SU-DHL-6 (cell line): ENCODE measurements around the gene SP2.

Experiments used
- H2AFZ ChIP-seq: fragments of 200-600 bp; sonication (generic); 2 replicates; pipeline ENCODE4 v1.6.1; 2014; ENCODE audit warnings: low read depth, mild to moderate bottlenecking, moderate library complexity, mixed read lengths, antibody characterized with exemption, low read length; ENCODE audit not compliant: severe bottlenecking
- H3F3A ChIP-seq: fragments of 200-600 bp; shearing (Covaris generic); 2 replicates; pipeline ENCODE4 v1.6.0; 2016; ENCODE audit warnings: antibody characterized with exemption, mild to moderate bottlenecking; ENCODE audit not compliant: insufficient read depth
- H3K27ac ChIP-seq: fragments of 200-600 bp; sonication (generic); 2 replicates; pipeline ENCODE4 v1.5.1; 2016; ENCODE audit warnings: low read depth, mild to moderate bottlenecking, low read length, moderate library complexity, mixed read lengths
- H3K27me3 ChIP-seq: fragments of 200-600 bp; sonication (generic), shearing (Covaris generic); 2 replicates; pipeline ENCODE4 v1.6.0; 2014; ENCODE audit warnings: mild to moderate bottlenecking, low read length
- H3K36me3 ChIP-seq: fragments of 200-600 bp; sonication (generic); 2 replicates; pipeline ENCODE4 v1.6.1; 2014; ENCODE audit warnings: mild to moderate bottlenecking, low read length, mixed read lengths
- H3K4me2 ChIP-seq: fragments of 300-600, 200-600 bp; shearing (Covaris generic), sonication (generic); 2 replicates; pipeline ENCODE4 v1.6.0; 2014; ENCODE audit warnings: low read length, low read depth, mild to moderate bottlenecking; ENCODE audit not compliant: poor library complexity, severe bottlenecking
- H3K4me3 ChIP-seq: fragments of 200-600 bp; sonication (generic); 2 replicates; pipeline ENCODE4 v1.5.1; 2014; ENCODE audit warnings: antibody characterized with exemption, low read length, mild to moderate bottlenecking, mixed read lengths; ENCODE audit not compliant: insufficient read depth, poor library complexity, severe bottlenecking
- H3K79me2 ChIP-seq: fragments of 200-600 bp; sonication (generic); 2 replicates; pipeline ENCODE4 v1.6.1; 2014; ENCODE audit warnings: mild to moderate bottlenecking, low read length, moderate library complexity; ENCODE audit not compliant: insufficient read depth
- H3K9ac ChIP-seq: fragments of 200-600 bp; sonication (generic); 2 replicates; pipeline ENCODE4 v1.7.0; 2014; ENCODE audit warnings: mild to moderate bottlenecking, low read length
- H3K9me2 ChIP-seq: fragments of 200-600 bp; sonication (generic); replicated peaks from 2 replicates; pipeline ENCODE4 v1.6.1; 2014; ENCODE audit warnings: low read length; ENCODE audit not compliant: insufficient read depth
- H3K9me3 ChIP-seq: fragments of 200-600 bp; sonication (generic); 2 replicates; pipeline ENCODE4 v1.6.1; 2014; ENCODE audit warnings: low read length, mixed read lengths; ENCODE audit not compliant: insufficient read depth
- H4K20me1 ChIP-seq: fragments of 200-600 bp; sonication (generic); 2 replicates; pipeline ENCODE4 v1.6.1; 2014; ENCODE audit warnings: low read depth, mild to moderate bottlenecking, antibody characterized with exemption, low read length, moderate library complexity, mixed read lengths
- CTCF ChIP-seq: fragments of 200-600 bp; sonication (generic); IDR thresholded peaks from one replicate; pipeline ENCODE4 v1.5.1; 2017; ENCODE audit warnings: antibody characterized with exemption, mild to moderate bottlenecking, low read length, moderate library complexity; ENCODE audit not compliant: insufficient read depth, poor library complexity, severe bottlenecking
- EZH2phosphoT487 ChIP-seq: fragments of 200-600 bp; sonication (generic), shearing (Covaris generic); conservative IDR thresholded peaks from 2 replicates; pipeline ENCODE4 v1.6.1; 2018; ENCODE audit warnings: mild to moderate bottlenecking, antibody characterized with exemption, low read length, moderate library complexity, mixed read lengths

SP2 gene

GRCh38 chr17:47968836-47969235 lies 72.8 kb downstream of the SP2 start:
- no peaks in the 10 kb centered on the region for H3K36me3 ChIP-seq
- H3K4me3 ChIP-seq: no peak overlapping the region
- 0 out of 2 replicates have a peak, but pooled peaks cover 3% of the 10 kb centered on the region for H3F3A ChIP-seq
- no peaks in the 10 kb centered on the region for H3K9me3 ChIP-seq
- H4K20me1 ChIP-seq: no peaks in the 10 kb centered on the region
- no peak overlapping the region for H2AFZ ChIP-seq
- H3K4me2 ChIP-seq: no peak overlapping the region
- no peaks in the 10 kb centered on the region for H3K27me3 ChIP-seq
- no peak overlapping the region for H3K9ac ChIP-seq
- peaks cover 19% of the 10 kb centered on the region for H3K79me2 ChIP-seq
- H3K27ac ChIP-seq: no peak overlapping the region
- H3K9me2 ChIP-seq: no peaks in the 10 kb centered on the region
- TF ChIP-seq EZH2phosphoT487: no peak

GRCh38 chr17:47969930-47970724 lies 74.1 kb downstream of the SP2 start:
- Histone ChIP-seq H3K27ac (no peak overlapping the region), H3K9me2 (no peaks in the 10 kb centered on the region), H3K36me3 (no peaks in the 10 kb centered on the region), H3K9ac (peak overlapping the region; percentile 47), H3K4me3 (peak overlapping the region; percentile 24), H2AFZ (peak overlapping the region; percentile 94), H3K9me3 (no peaks in the 10 kb centered on the region), H3K79me2 (peaks cover 19% of the 10 kb centered on the region), H3F3A (0 out of 2 replicates have a peak, but pooled peaks cover 3% of the 10 kb centered on the region), H3K4me2 (peak overlapping the region; percentile 60), H4K20me1 (no peaks in the 10 kb centered on the region), H3K27me3 (no peaks in the 10 kb centered on the region)
- TF ChIP-seq CTCF (no peak), EZH2phosphoT487 (no peak)

- Histone ChIP-seq H3K9me2 (no peaks in the 10 kb centered on the region), H3K79me2 (peaks cover 19% of the 10 kb centered on the region), H3F3A (0 out of 2 replicates have a peak, but pooled peaks cover 3% of the 10 kb centered on the region), H2AFZ (peak within 1 kb of the TSS; percentile 94), H3K36me3 (no peaks in the 10 kb centered on the region), H3K9ac (peak within 1 kb of the TSS; percentile 77), H3K9me3 (no peaks in the 10 kb centered on the region), H3K4me2 (peak within 1 kb of the TSS; percentile 86), H3K27ac (peak within 1 kb of the TSS; percentile 60), H3K4me3 (peak within 1 kb of the TSS; percentile 95), H3K27me3 (no peaks in the 10 kb centered on the region), H4K20me1 (no peaks in the 10 kb centered on the region)
- TF ChIP-seq EZH2phosphoT487 (no peak), CTCF (peak; percentile 79)
Measured at GRCh38 chr17:47970725-47971499, 74.9 kb downstream of the SP2 start, which contains the start of gene CDK5RAP3. CDK5RAP3 (plus strand) TSS chr17:47971113; CDS start chr17:47971147, 34 bp downstream.
